ENCODE data around the gene CTTN. TPM values are rescaled to one million over a fixed set of nuclear protein-coding genes. Genes with fewer than 3 reads are reported as not detected.
A peak's percentile ranks its signal among the peaks of the same experiment; 100 is the strongest.

Gene CTTN
- total and polyA plus RNA-seq, 9 of the 15 experiments (the other 6 are each of a cell fraction or from before 2014, with no cell fraction given): 9.9 to 158 (median 99.7) TPM

GRCh38 chr11:70399681-70400112, 1.4 kb downstream of the CTTN start (continued):
- TF ChIP-seq ZNF518B (CRISPR knock-in tag; IDR thresholded peaks at IDR 0.05) (no peak), ZNF395 (CRISPR knock-in tag; IDR thresholded peaks at IDR 0.05) (no peak), MGA (IDR thresholded peaks at IDR 0.05) (peak; percentile 66; the same call in 1 of the 2 replicates), MAFG (tag; conservative IDR thresholded peaks at IDR 0.05) (no peak), TCF7L2 (IDR thresholded peaks at IDR 0.05; ENCODE audit: low read depth, low read length) (no peak), JUN (IDR thresholded peaks at IDR 0.05; ENCODE audit: borderline replicate concordance, low read depth, low read length) (peak; percentile 92), JUN (CRISPR knock-in tag; IDR thresholded peaks at IDR 0.05; ENCODE audit: borderline replicate concordance) (no peak), FOXK1 (CRISPR knock-in tag; IDR thresholded peaks at IDR 0.05; ENCODE audit: borderline replicate concordance) (no peak), POLR2G (IDR thresholded peaks at IDR 0.05; ENCODE audit: low read depth, low read length) (peak; percentile 66), SOX6 (IDR thresholded peaks at IDR 0.05) (0 out of 2 replicates have a peak, but pooled peaks have one; percentile 19), CREB1 (IDR thresholded peaks at IDR 0.05) (no peak), CREB1 (CRISPR knock-in tag; IDR thresholded peaks at IDR 0.05) (no peak), ARID1B (IDR thresholded peaks at IDR 0.05) (peak; percentile 67)

Data from K562 (cell line).